DMS53 (cell line): ENCODE data around the gene GJB5.
"Not testable (repeated sequence)": the region's sequence is repeated elsewhere in the genome, so short reads cannot be mapped to it uniquely, and the experiment has no call there.

Experiments
- DNase-seq: peaks from one replicate; lab custom pipeline; 2025; lab: John Stamatoyannopoulos, UW

Gene GJB5

GRCh38 chr1:34745666-34746065 is 9.2 kb upstream of the GJB5 start:
- DNase-seq: no peak

DNA sequence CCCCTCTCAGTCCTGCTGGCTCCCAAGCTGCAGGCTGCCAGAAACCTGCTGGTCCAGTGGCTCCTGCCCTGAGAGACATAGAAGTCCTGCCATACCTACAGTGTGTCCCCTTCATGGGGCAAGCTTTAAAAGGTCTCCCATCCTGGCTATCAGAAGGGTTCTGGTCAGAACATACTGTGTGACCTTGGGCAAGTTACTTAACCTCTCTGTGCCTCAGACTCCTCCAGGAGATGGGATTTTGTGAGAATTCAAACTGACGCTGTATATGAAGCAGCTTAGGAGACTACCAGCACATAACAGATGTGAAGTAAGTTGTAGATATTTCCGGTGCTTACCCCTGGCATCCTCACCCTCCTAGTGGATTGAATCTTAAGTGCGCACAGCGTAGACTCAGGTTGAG is 8.7 kb upstream of the GJB5 start:
- no peak for DNase-seq

DNA sequence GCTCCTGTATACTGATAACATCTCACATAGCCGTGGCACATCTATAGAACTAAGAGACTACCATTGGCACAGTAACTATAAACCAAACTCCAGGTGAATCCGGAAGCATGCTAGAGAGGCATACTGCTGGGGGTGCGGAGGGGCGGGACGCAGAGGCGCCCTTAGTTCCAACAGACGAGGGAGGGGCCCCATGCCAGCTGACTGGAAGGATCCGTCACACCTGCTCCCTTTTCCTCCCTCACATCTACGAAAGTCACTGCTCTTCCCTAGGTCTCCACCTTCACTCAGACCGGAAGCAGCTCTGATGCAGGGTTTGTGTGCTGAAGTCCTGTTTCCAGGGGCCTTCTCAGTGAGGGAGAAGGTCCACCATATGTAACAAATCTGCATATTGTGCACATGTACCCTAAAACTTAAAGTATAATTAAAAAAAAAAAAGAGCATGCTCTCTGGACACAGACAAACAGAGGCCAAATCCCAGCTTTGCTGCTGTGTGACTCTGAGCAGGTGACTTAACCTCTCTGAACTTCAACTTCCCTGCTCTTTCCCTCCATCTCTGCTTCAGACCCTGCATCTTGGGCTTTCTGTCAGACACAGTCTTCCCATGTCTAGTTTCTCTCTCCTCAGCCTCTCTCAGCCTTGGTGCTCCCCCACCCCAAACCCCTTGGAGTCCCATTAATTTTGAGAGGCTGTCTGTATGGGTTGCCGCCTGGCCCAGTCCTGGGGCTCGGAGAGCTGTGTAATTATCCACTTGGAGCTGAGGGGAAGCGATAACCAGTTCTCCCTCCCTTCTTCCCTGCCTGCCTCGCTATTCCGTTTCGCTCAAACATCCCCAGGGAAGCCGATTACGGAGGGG is 7.8 kb upstream of the GJB5 start:
- DNase-seq: no peak

DNA sequence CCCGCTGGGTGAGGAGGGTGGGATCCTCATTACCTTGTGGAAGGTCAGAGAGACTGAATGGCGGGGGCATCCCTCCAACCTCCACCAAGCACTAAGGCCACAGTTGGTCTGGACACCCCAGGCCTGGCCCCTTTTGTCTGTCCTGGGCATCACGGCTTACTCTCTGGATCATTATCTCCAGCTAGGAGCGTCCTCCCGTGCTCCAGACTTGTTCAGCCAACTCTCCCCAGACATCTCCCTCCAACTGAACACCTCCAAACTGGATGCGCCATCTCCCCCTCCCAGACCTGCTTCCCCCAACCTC is 7.3 kb upstream of the GJB5 start:
- DNase-seq: no peak

DNA sequence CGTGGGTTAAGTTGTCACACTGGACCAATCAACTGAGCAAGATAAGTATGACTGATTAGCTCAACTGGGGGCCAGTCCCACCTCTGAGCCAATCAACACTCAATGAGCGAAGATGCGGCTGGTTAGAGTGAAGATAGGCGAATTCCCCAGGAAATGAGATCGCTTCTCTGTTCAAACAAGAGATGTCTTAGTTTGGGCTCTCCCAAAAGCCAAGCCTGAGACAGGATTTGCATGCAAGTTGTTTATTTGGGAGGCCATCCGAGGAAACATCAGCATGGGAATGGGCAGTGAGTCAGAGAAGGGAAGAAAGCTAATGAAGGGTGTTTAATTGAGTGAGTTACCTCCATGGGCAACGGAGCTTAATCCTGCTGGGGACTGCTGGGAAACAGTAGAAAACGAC is 4.9 kb upstream of the GJB5 start:
- no peak for DNase-seq

DNA sequence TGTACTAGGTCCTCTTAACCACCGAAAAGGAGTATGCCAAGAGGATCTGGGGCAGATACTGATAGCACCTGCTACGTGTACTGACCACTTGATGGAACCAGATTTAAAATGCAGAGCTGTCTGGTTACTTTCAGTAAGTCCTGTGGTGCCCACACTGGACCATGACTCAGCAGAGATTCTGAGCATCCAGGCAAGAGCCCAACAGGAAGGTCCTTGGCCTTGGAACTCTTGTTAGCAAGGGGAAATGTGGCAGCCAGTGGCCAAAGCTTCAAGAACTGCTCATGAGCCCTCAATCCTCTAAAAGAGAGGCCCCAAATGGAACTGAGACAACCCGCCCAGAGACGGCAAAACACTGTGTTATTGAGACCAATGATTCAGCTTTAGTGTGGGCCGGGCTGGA is 4.2 kb upstream of the GJB5 start:
- DNase-seq: peak; percentile 38

DNA sequence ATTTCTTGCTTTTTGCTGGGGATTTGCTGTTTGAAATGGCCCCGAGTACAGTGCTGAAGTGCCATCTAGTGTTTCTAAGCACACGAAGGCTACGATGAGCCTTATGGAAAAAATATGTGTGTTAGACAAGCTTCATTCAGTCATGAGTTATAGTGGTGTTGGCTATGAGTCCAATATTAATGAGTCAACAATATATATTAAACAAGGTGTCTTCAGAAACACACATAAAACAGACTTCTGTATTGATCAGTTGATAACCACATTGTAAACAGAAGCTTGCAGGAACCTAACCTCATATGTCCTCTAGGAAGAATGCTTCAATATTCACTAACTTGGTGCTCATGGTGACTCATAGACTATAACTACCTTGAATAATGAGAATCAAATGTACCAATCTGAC is 1.7 kb upstream of the GJB5 start:
- DNase-seq: peak; percentile 31

- DNase-seq: no peak
These were observed 1.1 kb downstream of the GJB5 start for GRCh38 chr1:34755961-34756360.

DNA sequence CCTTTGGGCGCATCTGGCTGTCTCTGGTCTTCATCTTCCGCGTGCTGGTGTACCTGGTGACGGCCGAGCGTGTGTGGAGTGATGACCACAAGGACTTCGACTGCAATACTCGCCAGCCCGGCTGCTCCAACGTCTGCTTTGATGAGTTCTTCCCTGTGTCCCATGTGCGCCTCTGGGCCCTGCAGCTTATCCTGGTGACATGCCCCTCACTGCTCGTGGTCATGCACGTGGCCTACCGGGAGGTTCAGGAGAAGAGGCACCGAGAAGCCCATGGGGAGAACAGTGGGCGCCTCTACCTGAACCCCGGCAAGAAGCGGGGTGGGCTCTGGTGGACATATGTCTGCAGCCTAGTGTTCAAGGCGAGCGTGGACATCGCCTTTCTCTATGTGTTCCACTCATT is 2.5 kb downstream of the GJB5 start:
- DNase-seq: no peak

- DNase-seq: no peak
These were observed 3.9 kb downstream of the GJB5 start for GRCh38 chr1:34758751-34759150.

DNA sequence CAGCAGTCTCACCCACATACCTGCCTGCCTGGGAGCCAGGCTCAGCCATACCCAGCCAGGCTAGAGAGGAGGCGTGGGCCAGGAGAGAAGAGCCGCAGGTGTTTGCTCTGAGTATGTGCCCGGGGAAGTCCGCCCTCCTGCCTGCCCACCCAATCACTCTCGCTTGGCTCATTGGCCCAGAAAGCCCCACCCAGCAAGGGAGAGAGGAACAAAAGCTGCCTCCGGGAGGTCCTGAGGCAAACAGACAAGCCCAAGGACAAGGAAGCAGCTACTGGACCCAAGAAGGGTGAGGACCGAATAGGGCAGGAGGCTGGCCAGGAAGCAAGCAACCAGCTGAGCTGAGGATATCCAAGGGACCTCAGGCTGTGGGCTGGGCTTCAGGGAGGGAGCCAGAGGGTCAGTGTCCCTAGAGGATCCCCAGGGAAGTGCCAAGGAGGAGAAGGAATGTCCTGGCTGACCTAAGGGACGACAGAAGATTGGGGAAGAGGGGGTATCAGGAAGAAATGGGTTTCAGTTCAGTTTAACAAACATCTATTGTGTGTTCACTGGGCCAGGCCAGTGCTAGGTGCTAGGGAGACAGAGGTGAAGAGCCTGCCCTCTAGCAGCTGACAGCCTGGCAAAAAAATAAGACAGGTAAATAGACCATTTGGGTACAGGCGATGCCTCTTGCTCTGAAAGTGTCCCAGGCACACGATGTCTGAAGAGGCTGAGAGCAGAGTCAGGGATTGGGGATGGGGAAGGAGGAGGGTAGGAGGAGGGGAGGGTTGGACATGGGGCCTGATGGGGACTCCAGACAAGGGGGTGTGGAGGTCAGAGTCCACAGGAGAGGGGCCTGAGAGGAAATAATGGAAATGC is 4.9 kb downstream of the GJB5 start, which contains the start of gene GJB4:
TSS of gene GJB4 (plus strand) at position 238 of the 855 bp plus-strand sequence. CDS start 1,515 bp downstream, outside the sequence.
- peak; percentile 15 for DNase-seq

DNA sequence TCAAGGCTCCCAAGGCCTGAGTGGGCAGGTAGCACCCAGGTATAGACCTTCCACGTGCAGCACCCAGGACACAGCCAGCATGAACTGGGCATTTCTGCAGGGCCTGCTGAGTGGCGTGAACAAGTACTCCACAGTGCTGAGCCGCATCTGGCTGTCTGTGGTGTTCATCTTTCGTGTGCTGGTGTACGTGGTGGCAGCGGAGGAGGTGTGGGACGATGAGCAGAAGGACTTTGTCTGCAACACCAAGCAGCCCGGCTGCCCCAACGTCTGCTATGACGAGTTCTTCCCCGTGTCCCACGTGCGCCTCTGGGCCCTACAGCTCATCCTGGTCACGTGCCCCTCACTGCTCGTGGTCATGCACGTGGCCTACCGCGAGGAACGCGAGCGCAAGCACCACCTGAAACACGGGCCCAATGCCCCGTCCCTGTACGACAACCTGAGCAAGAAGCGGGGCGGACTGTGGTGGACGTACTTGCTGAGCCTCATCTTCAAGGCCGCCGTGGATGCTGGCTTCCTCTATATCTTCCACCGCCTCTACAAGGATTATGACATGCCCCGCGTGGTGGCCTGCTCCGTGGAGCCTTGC is 6.4 kb downstream of the GJB5 start:
- no peak for DNase-seq

DNA sequence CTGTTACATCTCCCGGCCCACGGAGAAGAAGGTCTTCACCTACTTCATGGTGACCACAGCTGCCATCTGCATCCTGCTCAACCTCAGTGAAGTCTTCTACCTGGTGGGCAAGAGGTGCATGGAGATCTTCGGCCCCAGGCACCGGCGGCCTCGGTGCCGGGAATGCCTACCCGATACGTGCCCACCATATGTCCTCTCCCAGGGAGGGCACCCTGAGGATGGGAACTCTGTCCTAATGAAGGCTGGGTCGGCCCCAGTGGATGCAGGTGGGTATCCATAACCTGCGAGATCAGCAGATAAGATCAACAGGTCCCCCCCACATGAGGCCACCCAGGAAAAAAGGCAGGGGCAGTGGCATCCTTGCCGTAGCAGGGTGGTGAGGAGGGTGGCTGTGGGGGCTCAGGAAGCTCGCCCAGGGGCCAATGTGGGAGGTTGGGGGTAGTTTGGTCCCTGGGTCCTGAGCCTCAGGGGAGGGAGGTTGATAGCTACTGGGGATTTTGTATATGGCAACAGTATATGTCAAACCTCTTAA is 7.0 kb downstream of the GJB5 start:
- DNase-seq: no peak

DNA sequence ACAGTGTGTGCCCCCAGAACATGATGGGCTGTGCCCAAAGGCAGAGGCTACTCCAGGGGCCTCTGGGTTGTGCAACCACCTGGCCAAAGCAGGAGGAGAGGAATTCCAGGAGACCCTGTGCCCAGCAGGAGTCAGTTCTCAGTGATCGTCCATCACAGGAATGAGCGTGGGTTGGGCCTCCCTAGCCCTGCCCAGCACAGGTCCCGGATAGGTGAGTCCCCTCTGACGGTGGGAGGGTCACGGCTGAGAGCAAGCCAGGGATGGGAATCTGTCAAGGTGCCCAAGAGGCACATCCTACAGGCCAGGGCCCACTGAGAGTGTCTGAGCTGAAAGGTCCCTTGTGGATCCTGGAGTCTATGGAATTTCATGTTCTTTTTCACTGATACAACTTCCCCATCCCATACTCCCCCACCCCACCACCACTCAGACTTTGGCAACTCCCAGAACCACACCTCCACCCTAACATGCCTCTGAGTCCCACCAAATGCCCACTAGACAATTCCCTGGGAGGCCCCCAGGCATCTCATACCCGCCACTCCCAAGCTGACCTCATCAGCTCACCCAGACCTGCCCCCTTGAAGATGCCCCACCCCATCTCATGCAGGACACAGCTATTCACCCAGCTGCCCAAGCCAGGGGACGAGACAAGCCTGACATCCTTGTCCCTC is 7.8 kb downstream of the GJB5 start:
- DNase-seq: no peak

DNA sequence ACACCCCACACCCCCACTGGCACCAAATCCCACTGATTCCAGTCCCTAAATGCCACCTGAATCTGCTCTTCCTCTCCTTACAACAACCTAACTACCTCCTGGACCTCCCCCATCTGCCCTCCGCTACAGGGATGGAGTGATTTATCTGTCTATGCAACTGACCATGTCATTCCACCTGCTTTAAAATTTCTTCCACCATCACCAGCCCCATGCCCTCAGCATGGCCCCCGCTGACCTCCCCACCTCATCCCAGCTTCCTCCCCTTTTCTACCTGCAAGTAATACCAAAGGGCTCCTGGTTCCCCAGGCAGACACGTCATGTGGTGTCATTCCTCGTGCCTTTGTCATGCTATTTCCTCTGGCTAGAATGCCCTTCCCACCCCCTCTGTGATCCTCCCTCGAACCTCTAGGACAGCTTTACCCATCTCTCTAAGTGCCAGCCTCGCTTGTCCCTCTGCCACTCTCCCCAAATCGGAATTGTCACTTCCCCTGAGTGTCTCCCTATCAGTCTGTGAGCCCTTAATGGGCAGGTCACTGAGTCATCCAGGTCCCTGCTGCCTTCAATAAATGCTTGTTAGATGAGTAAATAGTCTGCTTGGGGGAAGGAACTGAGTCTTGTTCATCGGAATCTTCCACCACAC is 8.4 kb downstream of the GJB5 start:
- DNase-seq: peak; percentile 58

DNA sequence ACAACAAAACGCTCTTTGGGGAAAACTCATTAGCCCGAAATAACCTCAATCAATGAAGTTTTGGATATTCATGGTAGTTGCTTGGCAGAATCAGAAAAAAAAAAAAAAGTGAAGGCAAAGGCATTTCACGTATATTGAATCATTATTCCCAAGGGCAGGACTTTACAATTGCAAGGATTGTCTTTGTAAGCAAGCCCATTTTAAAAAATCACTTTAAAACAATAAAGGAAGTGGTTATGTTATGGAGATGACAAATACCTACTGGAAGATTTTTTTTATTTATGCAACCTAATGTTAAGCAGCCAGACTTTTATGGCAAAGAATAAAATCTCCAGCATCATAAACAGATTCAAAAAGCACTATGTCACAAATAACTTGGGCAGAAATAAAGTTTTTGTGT is 14.0 kb downstream of the GJB5 start:
- no peak for DNase-seq

DNA sequence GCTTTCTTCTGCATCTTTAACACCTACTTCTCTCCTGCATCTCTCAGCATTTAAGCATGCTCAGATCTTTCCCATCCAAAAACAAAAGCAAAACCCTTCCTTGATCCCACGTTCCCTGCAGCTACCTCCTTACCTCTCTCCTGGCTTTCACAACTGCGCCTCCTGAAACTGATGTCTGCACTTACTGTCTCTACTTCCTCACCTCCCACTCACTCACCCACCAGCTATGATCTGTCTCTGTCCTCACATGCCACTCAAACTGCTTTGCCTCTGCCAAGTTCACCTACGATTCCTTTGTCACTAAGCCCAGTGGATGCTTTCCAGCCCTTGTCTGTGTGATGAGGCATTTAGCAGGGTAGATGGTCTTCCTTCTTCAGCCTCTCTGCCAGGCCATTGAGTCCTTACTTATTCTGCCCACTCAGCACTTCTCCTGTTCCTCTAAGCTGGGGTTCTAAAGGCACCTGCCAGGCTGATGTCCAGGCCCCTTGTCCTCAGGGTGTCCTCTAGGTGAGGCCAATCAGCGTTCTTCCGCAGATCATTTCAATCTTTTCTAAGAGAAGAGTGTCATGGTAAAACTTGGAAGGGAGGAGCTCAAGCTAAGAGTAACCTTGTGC is 16.2 kb downstream of the GJB5 start:
- DNase-seq: no peak

DNA sequence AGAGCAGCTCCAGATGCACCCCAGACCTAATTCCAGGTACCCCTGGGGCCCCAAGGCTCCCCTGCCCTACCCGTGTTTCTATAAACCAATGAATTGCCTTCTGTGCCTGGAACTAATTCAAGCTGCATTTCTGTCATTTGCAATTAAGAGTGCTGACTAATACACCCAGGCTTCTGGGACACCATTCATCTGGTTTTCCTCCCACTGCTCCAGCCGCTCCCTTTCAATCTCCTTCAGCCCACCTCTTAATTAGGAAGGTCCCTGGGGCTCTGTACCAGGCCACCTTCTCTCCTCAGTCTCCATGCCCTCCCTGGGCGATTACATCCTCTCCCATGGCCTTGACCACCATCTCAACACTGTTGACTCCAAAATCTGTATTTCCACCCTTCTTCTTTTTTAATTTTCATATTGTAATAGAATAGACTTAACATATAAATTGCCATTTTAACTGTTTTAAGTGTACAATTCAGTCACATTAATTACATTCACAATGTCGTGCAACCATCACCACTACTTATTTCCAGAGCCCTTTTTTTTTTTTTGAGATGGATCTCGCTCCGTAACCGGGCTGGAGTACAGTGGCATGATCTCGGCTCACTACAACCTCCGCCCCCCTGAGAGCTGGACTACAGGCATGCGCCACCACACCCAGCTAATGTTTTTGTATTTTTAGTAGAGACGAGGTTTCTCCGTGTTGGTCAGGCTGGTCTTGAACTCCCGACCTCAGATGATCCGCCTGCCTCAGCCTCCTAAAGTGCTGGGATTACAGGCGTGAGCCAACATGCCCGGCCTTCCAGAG is 16.9 kb downstream of the GJB5 start:
- DNase-seq: no peak

DNA sequence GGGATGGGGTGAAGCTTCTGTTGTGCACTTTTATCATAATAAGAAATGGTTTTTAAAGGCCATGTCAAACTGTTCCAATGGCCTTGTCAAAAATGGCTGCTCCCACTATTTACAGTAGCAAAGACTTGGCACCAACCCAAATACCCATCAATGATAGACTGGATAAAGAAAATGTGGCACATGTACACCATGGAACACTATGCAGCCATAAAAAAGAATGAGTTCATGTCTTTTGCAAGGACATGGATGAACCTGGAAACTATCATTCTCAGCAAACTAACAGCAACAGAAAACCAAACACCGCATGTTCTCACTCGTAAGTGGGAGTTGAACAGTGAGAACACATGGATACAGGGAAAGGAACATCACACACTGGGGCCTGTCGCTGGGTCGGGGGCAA is 18.3 kb downstream of the GJB5 start:
- DNase-seq: not testable (repeated sequence)

DNA sequence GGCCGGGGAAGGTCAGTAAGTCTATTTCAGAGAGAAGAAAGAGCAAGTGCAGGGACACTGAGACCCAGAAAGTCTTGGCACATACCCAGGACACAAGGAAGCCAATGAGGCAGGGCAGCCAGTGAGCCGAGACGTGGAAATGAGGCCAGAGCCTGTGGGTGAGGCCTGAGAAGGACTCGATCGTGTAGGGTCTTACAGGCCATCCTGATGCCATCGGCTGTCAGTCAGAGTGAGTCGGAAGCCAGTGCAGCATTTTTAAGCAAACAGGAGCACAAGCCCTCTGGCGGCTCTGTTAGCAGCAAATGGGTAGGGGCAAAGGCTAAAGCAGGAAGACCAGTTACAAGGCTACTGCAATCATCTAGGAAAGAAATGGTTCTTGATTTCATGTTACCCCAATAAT is 20.1 kb downstream of the GJB5 start:
- no peak for DNase-seq
